Activated CD4-positive, alpha-beta T cell treated with anti-CD3 and anti-CD28 coated beads, Interleukin-2, amount 50 U/mL, for 4 hours (primary cell): Measurements from ENCODE around the gene NAALADL2.
"Not testable (repeated sequence)": the region's sequence is repeated elsewhere in the genome, so short reads cannot be mapped to it uniquely, and the experiment has no call there.

Experiments
- DNase-seq, 2 experiments: peaks; one replicate each; pipeline ENCODE4 v3.0.0-alpha.2; 2020

The NAALADL2 gene

DNA sequence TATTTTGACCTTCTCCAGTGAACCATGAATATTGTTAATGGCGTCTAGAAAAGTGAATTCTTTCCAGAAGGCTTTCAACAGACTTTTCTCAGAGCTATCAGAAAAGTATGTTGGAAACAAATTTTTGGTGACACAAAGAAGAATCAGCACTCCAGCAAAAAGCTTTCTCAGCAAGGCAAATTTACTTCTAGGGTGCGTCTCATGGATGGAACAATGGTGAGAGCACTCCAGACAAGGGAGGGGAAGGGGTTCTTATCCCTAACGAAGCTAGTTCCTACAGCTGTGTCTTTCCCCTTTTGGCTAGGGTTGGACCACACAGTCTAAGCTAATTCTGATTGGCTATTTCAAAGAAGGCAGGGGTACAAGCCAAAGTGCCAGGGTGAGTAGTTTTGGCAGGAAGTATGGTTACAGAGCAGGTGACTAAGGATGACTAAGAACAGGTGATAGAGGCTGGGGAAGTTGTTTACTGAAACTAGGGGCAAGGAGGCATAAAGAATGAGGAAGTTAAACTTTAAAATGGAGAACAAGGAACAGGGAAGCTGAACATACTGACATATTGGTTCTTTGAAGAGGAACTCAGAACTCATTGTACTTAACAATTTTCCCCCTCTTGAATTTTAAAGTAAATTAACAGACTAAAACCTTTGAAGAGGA, 959.8 kb downstream of the NAALADL2 start:
- no peak for DNase-seq

DNA sequence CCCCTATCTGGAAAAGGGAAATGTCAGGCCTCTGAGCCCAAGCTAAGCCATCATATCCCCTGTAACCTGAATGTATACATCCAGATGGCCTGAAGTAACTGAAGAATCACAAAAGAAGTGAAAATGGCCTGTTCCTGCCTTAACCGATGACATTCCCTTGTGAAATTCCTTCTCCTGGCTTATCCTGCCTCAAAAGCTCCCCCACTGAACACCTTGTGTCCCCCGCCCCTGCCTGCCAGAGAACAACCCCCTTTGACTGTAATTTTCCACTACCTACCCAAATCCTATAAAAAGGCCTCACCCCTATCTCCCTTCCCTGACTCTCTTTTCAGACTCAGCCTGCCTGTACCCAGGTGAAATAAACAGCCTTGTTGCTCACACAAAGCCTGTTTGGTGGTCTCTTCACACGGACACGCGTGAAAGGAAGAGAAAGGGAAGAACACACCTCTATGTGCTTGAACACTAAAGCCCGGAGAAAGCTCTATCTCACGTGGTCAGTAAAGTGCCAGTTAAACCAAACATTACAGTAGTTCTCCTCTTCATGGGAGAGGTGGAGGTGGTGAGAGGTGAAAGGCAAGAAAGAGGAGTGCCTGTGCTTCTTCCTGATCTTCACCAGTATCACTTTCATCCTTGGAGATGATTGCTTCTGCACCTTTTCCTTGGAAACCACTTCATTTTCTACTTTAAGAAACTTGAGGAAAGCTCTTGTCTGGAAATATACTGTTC, 963.8 kb downstream of the NAALADL2 start:
- DNase-seq = not testable (repeated sequence)

DNA sequence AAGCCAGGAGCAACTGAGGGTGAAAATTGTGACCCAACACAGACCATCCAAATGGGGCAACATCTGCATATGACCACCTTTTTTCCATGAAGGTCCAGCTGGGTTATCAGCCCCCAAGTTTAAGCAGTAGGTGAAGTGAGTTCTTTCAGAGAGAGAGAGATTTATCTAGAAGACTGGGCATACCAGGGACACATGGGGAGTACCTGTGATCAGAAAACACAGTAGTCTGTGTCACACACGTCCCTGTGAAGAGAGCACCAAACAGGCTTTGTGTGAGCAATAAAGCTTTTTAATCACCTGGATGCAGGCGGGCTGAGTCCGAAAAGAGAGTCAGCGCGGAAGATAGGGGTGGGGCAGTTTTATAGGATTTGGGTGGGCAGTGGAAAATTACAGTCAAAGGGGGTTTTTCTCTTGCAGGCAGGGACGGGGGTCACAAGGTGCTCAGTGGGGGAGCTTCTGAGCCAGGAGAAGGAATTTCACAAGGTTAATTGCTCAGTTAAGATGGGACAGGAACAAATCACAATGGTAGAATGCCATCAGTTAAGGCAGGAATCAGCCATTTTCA, 966.0 kb downstream of the NAALADL2 start:
- DNase-seq = not testable (repeated sequence)

DNA sequence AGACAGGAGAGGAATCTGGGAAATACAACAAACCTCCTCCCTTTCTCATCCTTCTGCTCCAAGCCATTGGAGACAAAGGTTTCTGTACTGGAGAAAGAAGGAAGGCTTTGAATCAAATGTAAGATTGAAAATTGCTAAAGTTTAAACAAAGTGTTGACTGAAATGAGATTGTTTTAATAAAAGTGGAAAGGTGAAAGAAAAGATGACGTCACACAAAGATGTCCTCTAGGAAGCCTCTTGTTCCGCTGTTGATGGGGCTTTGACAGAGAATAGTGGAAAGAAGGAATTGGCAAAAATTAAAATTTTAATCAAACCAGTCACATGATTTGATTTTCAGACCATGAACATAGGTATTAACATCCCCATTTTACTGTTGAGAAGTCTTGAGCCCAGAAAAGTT, 967.6 kb downstream of the NAALADL2 start:
- DNase-seq = no peak

DNA sequence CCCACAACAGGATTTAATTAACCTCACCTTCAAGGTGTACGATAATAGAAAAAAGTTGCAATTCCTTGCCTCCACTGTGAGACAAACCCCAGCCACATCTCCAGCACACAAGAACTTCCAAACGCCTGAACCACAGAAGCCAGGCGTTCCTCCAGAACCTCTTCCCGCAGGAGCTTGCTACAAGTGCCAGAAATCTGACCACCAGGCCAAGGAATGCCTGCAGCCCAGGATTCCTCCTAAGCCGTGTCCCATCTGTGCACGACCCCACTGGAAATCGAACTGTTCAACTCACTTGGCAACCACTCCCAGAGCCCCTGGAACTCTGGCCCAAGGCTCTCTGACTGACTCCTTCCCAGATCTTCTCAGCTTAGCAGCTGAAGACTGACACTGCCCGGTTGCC, 970.7 kb downstream of the NAALADL2 start:
- DNase-seq = not testable (repeated sequence)

DNA sequence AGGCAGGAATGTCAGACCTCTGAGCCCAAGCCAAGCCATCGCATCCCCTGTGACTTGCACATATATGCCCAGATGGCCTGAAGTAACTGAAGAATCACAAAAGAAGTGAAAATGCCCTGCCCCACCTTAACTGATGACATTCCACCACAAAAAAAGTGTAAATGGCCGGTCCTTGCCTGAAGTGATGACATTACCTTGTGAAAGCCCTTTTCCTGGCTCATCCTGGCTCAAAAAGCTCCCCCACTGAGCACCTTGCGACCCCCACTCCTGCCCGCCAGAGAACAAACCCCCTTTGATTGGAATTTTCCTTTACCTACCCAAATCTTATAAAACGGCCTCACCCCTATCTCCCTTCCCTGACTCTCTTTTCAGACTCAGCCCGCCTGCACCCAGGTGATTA, 976.6 kb downstream of the NAALADL2 start:
- not testable (repeated sequence) for DNase-seq

DNA sequence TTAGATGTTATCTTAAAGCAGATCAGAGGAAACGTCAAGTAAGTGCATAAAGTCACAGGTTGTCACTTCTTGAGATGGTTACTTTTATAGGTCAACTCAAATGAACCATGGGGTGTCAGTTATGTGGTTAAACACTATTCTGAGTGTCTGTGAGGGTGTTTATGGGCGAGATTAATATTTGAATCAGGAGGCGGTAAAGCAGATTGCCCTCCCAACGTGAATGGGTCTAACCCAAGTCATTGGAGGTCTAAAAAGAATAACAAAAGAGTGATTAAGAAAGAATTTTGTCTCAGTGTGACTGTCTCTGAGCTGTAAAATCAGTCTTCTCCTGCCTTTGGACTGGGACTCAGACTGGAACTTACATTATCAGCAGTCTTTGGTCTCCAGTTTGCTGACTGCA, 977.5 kb downstream of the NAALADL2 start:
- DNase-seq = no peak

DNA sequence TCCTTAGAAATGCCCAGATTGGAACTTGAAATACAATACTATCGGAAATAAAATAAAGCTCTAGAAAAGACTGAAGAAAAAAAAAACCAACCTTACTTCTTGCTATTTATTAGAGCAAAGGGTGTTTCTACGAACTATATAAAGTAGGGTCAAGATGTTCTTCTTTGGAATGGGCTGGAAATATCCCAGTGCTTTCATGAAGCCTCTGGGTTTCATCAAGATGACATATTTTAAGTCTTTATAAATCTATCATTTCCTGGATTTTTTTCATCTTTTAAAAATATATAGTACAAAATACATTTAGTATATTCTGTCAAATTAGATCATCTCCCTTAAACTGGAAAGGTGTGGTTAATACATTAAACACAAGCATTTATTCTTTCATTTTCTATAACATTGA, 978.8 kb downstream of the NAALADL2 start:
- no peak for DNase-seq

DNA sequence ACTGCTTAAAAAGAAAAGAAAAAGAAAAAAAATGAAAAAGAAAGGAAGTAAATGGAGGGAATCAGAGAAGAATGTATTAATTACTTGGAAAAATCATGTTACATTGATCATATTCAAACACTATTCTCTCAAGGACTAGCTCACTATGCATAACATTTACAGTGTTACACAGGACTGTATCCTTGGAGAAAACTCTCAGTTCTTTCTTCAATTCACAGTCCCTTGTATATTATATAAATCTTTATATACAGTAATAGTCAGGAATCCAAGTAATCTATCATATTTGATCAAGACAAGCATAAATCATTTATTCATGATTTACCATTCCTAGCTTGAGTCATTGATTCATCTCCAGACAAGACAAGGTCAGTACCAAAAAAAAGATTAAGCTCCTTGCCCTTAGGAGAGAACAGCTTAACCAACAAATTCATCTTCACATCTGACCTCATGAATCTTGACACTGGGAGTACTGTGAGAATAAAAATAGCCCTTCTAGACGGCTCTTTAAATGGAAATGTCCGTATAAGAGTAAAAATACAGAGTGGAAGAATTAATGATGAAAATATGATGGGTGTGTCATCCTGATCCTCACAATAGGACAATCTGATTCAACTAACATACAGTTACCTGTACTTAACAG, 980.4 kb downstream of the NAALADL2 start:
- DNase-seq = no peak

DNA sequence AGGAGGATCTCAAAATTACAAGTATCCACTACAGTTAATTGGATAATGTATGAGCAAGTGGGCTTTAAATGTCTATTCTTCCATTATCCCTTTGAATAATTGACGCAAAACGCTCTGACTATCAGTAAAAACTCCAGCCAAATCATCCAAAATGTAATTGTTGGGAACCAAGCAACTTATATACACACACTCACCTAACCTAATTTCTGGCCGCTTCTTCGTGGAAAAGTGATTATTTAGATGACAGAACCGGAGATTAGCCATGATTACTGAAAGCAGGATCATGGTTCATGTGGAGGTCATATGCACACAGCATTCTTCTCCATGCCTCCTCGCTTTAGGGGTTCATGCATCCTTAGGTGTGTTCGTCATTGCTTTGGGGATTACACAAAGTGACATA, 992.4 kb downstream of the NAALADL2 start:
- DNase-seq = no peak

DNA sequence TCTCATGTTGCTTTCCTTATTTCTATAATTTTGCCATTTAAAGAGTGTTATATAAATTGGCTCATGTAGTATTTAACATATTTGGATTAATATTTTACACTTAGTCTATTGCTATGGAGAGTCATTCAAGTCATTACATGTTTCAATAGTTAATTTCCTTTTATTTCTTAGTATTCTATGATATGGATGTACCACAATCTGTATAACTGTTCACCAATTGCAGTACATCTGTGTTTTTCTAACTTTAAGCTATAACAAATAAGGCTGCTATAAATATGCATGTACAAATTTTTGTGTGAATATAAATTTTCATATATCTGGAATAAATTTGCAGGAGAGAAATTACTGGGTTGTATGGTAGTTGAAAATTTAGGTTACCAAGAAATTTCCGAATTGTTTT, 993.4 kb downstream of the NAALADL2 start:
- DNase-seq = no peak

DNA sequence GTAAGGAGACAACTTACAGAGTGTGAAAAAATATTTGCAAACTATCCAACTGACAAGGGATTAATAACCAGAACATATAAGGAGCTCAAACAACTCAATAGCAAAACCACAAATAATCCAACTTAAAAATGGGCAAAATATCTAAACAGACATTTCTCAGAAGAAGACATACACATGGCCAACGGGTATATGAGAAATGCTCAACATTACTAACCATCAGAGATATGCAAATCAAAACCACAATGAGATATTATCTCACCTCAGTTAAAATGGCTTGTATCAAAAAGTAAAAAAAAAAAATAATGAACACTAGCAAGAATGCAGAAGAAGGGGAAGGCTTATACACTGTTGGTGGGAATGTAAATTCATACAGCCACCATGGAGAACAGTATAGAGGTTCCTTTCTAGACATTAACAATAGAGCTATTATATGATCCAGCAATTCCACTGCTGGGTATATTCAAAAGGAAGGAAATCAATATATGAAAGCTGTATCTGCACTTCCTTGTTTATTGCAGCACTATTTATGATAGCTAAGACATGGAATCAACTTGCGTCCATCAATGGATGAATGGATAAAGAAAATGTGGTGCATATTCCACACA, 998.6 kb downstream of the NAALADL2 start:
- no peak for DNase-seq
